Ureter (tissue), 1 donor: Measurements from ENCODE around the gene ZNF157. TPM values are rescaled to one million over a fixed set of nuclear protein-coding genes. Genes with fewer than 3 reads are reported as not detected.

ENCODE experiments used
- DNase-seq: peaks from one replicate; pipeline ENCODE4 v3.0.0-alpha.2; 2020; ENCODE audit warnings: low spot score
- total RNA-seq: library from RNA; stranded (reverse); gene quantifications from one replicate; pipeline ENCODE4 v1.2.4, GENCODE V29; 2023
- donor health status: DM: yes; HTN: yes; CAD: no.

ZNF157 gene
- total RNA-seq, 1 donor from 2014 or later = 0.26 TPM

DNA sequence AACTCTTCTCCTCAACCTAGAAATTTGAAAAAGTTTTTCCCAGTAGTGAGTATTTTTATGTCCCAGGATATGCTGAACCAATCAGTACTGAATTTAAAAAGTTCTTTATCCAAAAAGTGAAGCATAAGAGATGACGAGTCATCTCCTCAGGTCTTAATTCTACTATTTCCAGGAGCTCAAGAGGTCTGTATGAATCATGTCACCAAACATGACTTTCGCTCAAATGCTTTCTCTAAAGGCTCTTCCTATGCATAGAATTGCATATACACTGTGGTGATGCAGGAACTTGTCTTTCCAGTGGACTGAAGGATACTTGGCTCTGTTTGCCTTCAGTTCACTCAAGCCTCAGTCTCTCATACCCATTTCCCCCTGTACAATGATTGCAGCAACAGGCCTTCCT, 76.6 kb downstream of the ZNF157 start:
- no peak for DNase-seq

DNA sequence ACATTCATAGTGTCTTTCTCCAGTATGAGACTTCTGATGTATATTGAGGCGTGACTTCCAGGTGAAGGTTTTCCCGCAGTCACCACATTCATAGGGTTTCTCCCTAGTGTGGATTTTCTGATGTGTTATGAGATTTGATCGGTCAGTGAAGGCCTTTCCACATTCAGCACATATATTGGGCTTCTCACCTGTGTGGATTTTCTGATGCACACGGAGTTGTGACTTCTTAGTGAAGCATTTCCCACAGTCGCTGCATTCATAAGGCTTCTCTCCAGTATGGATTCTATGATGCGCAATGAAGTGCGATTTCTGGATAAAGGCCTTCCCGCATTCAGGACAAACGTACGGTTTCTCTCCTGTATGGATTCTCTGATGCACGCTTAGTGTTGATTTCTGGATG, 77.2 kb downstream of the ZNF157 start:
- DNase-seq = no peak

DNA sequence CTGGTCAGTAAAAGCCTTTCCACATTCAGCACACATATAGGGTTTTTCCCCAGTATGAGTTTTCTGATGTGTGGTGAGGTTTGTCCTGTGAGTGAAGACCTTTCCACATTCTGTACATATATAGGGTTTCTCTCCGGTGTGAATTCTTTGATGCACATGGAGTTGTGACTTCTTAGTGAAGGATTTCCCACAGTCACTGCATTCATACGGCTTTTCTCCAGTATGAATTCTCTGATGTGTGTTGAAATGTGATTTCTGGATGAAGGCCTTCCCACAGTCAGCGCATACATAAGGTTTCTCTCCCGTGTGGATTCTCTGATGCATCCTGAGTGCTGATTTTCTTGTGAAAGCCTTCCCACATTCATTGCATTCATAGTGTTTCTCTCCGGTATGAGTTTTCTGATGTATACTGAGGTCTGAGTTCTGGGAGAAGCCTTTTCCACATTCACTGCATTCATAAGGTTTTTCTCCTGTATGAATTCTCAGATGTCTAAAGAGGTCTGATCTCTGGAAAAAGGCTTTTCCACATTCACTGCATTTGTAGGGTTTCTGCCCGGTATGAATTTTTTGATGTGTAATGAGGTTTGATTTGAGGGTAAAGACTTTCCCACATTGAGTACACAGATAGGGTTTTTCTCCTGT, 77.9 kb downstream of the ZNF157 start:
- no peak for DNase-seq

DNA sequence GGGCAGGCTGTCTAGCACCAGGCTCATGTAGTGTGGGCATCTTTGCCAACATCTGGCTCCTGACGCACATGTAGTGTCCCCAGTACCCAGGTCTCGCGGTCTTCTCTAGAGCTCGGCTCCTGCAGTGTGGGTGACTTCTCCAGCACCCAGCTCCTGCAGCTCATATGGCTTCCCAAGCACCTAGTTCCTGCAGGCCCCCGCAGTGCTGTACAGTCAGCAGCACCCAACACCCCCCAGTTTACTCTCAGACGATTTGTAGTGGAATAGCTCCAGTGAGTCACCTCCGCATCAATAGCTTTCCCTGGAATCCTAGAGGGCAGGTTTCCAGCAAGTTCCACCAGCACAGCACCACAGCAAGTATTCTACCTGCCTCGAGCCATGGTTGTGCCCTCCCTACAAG, 81.7 kb downstream of the ZNF157 start:
- DNase-seq = no peak

DNA sequence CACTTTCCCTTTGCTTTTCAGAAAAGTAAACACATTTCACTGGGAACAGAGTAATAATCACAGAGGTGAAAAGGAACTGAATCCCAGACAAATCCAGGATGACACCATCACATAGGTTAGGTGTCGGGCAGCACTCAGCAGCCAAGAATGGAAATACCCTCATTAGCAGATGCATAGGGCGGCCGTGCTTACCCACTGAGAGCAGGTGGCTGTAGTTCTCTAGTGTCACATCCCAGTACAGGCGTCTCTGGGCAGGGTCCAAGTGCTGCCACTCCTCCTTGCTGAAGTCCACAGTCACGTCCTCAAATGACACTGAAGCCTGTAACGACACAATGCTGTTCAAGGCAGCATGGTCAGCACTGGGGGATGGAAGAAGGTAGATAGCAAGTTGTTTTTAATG, 85.7 kb downstream of the ZNF157 start:
- no peak for DNase-seq

DNA sequence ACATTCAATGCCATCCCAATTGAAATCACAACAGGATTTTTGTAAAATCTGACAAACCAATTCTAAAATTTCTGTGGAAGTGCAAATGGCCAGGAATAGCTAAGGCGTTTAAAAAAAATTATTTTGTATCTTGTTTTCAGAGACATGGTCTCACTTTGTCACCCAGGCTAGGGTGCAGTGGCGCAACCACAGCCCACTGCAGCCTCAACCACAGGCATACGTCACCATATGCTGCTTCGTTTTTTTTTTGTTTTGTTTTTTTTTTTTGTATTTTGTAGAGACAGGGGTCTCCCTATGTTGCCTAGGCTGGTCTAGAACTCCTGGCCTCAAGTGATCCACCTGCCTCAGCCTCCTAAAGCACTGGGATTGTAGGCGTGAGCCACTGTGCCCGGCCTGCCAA, 88.2 kb downstream of the ZNF157 start:
- DNase-seq = no peak

DNA sequence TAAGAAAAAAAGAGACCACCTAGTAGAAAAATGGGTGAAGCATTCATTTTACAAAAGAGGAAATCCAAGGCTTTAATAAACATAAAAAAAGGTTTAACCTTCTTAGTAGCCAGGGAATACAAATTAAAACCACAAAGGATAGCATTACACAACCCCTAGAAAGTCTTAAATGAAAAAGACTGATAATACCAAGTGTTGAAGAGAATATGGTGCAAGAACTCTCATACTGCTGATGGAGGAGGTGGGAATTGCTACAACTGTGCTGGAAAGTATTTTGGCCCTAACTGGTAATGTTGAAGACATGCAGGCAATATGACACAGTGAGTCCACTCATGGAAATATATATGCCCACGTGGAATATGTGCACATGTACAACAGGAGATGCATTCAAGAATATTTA, 90.2 kb downstream of the ZNF157 start:
- no peak for DNase-seq

Other genes starting within 250 kb of the ZNF157 start
- gene NDUFB11, start 225.9 kb upstream of the ZNF157 start, total RNA-seq = 77.2 TPM
- 38.5 TPM for gene RBM10, start 225.4 kb upstream of the ZNF157 start, total RNA-seq
- 193 TPM for gene UBA1, start 176.7 kb upstream of the ZNF157 start, total RNA-seq
- 85.4 TPM for gene CDK16, start 151.9 kb upstream of the ZNF157 start, total RNA-seq
- gene USP11, start 137.6 kb upstream of the ZNF157 start, total RNA-seq = 108 TPM
- gene ZNF41, start 112.6 kb downstream of the ZNF157 start, total RNA-seq = 15.7 TPM
- 68.5 TPM for gene ARAF, start 190.6 kb downstream of the ZNF157 start, total RNA-seq
- 279 TPM for gene TIMP1, start 211.9 kb downstream of the ZNF157 start, total RNA-seq
- gene SYN1, start 249.3 kb downstream of the ZNF157 start, total RNA-seq = 1.4 TPM